Measurements from ENCODE around the gene PDGFRB. TPM values are rescaled to one million over a fixed set of nuclear protein-coding genes. Genes with fewer than 3 reads are reported as not detected.

The PDGFRB gene
- total RNA-seq, 1 donor from 2014 or later: 2.3 TPM

- no peak for TF ChIP-seq CTCF (IDR thresholded peaks at IDR 0.05; ENCODE audit: unreplicated experiment)
- H3K4me1 Mint-ChIP-seq (ENCODE audit: low read depth): peaks cover 16% of the 10 kb centered on the region
- H3K27me3 Mint-ChIP-seq: peaks cover 54% of the 10 kb centered on the region
- no peaks in the 10 kb centered on the region for H3K36me3 Mint-ChIP-seq (ENCODE audit: insufficient read depth)
- no peak for DNase-seq (ENCODE audit: low spot score, unreplicated experiment)
- H3K27ac Mint-ChIP-seq: no peak overlapping the region
- H3K4me3 Mint-ChIP-seq (ENCODE audit: low read depth): no peak overlapping the region
- H3K9me3 Mint-ChIP-seq (ENCODE audit: low read depth): no peaks in the 10 kb centered on the region
Observed at GRCh38 chr5:150133581-150134197, 22.0 kb downstream of the PDGFRB start.

- no peak overlapping the region for H3K4me3 Mint-ChIP-seq (ENCODE audit: low read depth)
- peaks cover 63% of the 10 kb centered on the region for H3K27me3 Mint-ChIP-seq
- TF ChIP-seq CTCF (IDR thresholded peaks at IDR 0.05; ENCODE audit: unreplicated experiment): no peak
- H3K36me3 Mint-ChIP-seq (ENCODE audit: insufficient read depth): no peaks in the 10 kb centered on the region
- no peaks in the 10 kb centered on the region for H3K9me3 Mint-ChIP-seq (ENCODE audit: low read depth)
- no peak for DNase-seq (ENCODE audit: low spot score, unreplicated experiment)
- H3K27ac Mint-ChIP-seq: no peak overlapping the region
- peaks cover 6% of the 10 kb centered on the region for H3K4me1 Mint-ChIP-seq (ENCODE audit: low read depth)
Observed at GRCh38 chr5:150132740-150133139, 22.9 kb downstream of the PDGFRB start.

GRCh38 chr5:150131978-150132694, 23.5 kb downstream of the PDGFRB start:
- Mint-ChIP-seq H3K4me1 (ENCODE audit: low read depth) (peaks cover under 1% of the 10 kb centered on the region), H3K27me3 (peaks cover 64% of the 10 kb centered on the region), H3K4me3 (ENCODE audit: low read depth) (no peak overlapping the region), H3K36me3 (ENCODE audit: insufficient read depth) (no peaks in the 10 kb centered on the region), H3K9me3 (ENCODE audit: low read depth) (no peaks in the 10 kb centered on the region), H3K27ac (no peak overlapping the region)
- DNase-seq (ENCODE audit: low spot score, unreplicated experiment): no peak
- no peak for TF ChIP-seq CTCF (IDR thresholded peaks at IDR 0.05; ENCODE audit: unreplicated experiment)

- no peak for TF ChIP-seq CTCF (IDR thresholded peaks at IDR 0.05; ENCODE audit: unreplicated experiment)
- no peaks in the 10 kb centered on the region for H3K4me1 Mint-ChIP-seq (ENCODE audit: low read depth)
- H3K36me3 Mint-ChIP-seq (ENCODE audit: insufficient read depth): no peaks in the 10 kb centered on the region
- no peak overlapping the region for H3K4me3 Mint-ChIP-seq (ENCODE audit: low read depth)
- peaks cover 68% of the 10 kb centered on the region for H3K27me3 Mint-ChIP-seq
- DNase-seq (ENCODE audit: low spot score, unreplicated experiment): no peak
- no peaks in the 10 kb centered on the region for H3K9me3 Mint-ChIP-seq (ENCODE audit: low read depth)
- H3K27ac Mint-ChIP-seq: no peak overlapping the region
Observed at GRCh38 chr5:150131461-150131860, 24.2 kb downstream of the PDGFRB start.

- TF ChIP-seq CTCF (IDR thresholded peaks at IDR 0.05; ENCODE audit: unreplicated experiment): no peak
- DNase-seq (ENCODE audit: low spot score, unreplicated experiment): no peak
Observed at GRCh38 chr5:150130493-150130922, 25.1 kb downstream of the PDGFRB start.

More at GRCh38 chr5:150130493-150130922, 25.1 kb downstream of the PDGFRB start:
- no peak overlapping the region for H3K4me3 Mint-ChIP-seq (ENCODE audit: low read depth)
- no peaks in the 10 kb centered on the region for H3K36me3 Mint-ChIP-seq (ENCODE audit: insufficient read depth)
- H3K4me1 Mint-ChIP-seq (ENCODE audit: low read depth): no peaks in the 10 kb centered on the region
- H3K9me3 Mint-ChIP-seq (ENCODE audit: low read depth): no peaks in the 10 kb centered on the region
- H3K27ac Mint-ChIP-seq: no peak overlapping the region
- peaks cover 70% of the 10 kb centered on the region for H3K27me3 Mint-ChIP-seq

All from progenitor cell of endocrine pancreas (in vitro differentiated cells).